NCI-H226 (cell line): Measurements from ENCODE around the gene KRTAP19-6.
A peak's percentile ranks its signal among the peaks of the same experiment; 100 is the strongest.
"Not testable (repeated sequence)": the region's sequence is repeated elsewhere in the genome, so short reads cannot be mapped to it uniquely, and the experiment has no call there.

Experiments used
- DNase-seq: peaks from one replicate; pipeline ENCODE4 v3.0.0-alpha.2; 2015

Gene KRTAP19-6

GRCh38 chr21:30541764-30542163, at the start of gene KRTAP19-6:
KRTAP19-6 (minus strand) TSS chr21:30541864; CDS start chr21:30541833, 31 bp downstream.
- no peak for DNase-seq

GRCh38 chr21:30590297-30590696, 48.6 kb upstream of the KRTAP19-6 start, which contains the start of gene KRTAP22-2:
KRTAP22-2 (minus strand) TSS chr21:30590397.
- no peak for DNase-seq

DNA sequence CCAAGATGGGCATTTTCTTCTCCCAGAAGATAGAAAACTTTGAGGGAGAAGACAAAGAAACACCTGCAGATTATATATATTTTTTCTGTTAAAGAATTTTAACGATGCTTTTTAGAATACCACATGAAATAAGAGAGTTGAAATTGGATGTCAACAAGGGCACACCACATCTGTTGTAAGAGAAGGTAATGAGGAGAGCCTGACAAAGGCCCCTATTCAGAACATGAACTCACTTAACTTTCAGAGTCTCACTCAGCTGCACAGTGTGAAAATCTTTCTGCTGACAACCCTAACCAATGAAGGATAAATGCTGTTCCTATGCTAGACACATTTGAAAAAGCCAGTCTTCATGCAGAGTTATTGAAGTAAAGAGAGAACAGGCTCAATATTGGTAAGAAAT, 41.2 kb upstream of the KRTAP19-6 start:
- no peak for DNase-seq

DNA sequence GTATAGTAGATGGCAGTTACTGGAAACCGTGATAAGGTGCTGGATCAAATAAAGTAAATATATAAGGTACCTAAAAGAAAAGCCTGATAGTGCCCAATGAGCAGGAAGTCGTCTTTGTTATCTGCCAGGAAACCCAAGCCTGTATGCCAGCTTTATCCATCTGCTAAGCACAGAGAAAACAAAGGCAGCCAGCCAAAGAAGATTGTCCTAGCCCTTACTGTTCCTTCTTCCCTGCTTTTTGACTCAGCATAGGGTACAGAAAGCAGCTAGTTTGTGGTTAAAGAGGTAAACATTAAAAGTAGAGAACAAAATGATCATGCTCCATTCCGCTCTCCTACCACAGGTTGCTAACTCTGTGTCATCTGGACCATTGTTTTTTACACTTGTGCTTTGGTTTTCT, 38.5 kb upstream of the KRTAP19-6 start:
- DNase-seq: no peak

DNA sequence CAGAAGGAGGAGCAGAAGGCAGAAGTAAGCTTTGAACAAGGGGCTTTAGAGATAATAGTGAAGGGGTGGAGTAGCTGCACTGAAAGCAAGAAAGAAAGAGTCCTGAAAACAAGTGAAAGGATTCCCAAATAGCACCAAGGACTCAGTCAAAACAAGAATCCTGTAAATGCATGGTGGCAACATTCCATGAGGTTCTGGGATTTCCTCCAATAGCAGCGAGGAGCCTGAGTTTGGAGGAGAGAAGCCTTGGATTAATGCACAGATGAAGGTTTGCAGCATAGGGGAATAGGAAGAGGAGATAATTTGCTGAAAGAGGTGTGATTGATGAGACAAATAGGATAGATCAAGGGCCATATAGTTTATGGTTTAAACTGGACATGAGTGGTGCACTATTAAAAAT, 37.7 kb upstream of the KRTAP19-6 start:
- DNase-seq: no peak

GRCh38 chr21:30577766-30578165, 36.1 kb upstream of the KRTAP19-6 start:
- DNase-seq: peak; percentile 71

GRCh38 chr21:30567617-30568016, 26.0 kb upstream of the KRTAP19-6 start:
- DNase-seq: no peak

- no peak for DNase-seq
Measured at GRCh38 chr21:30563630-30564029, 22.0 kb upstream of the KRTAP19-6 start.

DNA sequence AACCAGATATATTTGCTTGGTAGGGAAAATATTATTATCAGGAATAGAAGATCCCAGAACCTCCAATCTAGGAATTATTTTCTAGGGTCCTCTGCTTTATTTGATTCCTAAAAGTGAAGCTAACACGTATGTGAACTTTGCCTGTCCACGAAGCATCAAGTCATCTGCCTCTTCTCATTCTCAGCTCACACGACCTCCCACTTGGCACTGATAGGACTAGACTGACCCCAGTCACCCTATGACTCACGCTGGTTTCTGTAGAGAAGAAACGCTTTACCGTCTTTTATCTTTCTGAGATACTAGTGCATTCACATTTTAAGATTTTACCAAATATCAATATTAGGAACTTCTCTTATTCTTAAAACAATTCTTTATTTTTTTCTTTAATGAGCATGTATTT, 21.4 kb upstream of the KRTAP19-6 start:
- no peak for DNase-seq

- DNase-seq: no peak
Measured at GRCh38 chr21:30561957-30562356, 20.3 kb upstream of the KRTAP19-6 start.

DNA sequence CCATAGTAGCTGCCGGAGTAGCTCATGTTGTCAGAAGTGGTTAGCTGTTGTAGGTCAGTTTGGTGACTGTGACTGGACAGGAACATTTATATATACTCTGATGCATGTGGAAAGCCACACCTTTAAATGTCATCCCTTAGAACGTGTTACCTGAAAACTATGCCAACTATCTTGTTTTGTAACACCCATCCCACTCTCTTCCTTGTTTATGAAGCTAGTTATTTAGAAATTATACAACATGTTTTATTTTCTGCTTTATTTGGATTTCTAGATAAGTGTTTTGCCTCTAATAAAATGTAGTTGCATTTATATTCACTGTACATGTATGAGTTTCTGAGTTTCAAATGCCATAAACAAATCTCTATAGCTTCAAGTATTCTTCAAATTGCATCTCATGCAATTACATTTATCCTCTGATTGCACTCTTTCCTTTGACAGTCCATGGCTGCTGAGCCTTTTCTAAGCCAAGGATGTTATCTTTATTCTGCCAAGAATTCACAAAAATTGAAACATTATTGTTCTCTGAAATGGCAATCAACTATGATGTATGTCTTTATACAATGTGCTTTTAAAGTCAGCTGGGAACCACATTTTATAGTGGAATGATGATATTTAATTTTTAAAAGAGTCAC, 19.7 kb upstream of the KRTAP19-6 start, which contains the start of gene KRTAP19-7:
Gene KRTAP19-7, minus strand, starts transcription at position 51 of the 632 bp plus-strand sequence. Its CDS starts 25 bp downstream, at position 26.
- DNase-seq: no peak

DNA sequence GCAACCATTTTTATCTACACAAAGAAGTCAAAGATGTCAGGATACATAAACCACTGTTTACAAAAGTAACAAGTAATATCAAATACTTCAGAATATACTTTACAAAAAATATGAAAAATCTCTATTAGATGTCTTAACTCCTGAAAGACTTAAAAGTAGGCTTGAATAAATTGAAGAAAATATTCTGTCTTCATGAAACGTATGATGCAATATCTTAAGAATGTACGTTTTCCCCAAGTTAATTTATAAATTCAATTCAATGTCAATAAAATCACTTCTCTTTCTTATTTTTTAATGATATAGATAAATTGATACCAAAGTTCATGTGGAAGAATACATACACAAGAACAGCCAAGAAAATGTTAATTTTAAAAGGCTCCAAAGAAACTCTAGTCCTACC, 13.4 kb upstream of the KRTAP19-6 start:
- DNase-seq: no peak

DNA sequence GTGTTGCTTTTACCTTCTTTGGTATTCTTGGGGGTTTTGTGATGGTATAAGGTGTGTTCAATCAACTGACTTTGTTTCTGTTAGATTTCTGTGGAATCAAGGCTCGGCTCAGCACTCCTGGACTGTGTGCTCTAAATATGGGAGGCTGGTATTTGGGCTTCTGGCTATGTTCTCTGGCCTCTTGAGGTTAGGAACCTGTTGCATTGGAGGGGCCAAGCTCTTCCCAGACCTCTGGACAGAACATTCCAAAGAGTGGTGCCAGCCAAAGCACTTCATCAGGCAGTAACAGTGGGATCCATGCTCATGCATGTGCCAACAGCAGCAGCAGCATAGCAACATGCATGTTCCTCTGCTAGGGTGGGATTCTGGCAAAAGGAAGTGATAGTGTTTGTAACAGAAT, 11.1 kb upstream of the KRTAP19-6 start:
- no peak for DNase-seq

GRCh38 chr21:30518876-30519275, 22.8 kb downstream of the KRTAP19-6 start:
- DNase-seq: no peak

- no peak for DNase-seq
Measured at GRCh38 chr21:30515681-30516080, 26.0 kb downstream of the KRTAP19-6 start.

GRCh38 chr21:30505621-30506205, 36.0 kb downstream of the KRTAP19-6 start:
- not testable (repeated sequence) for DNase-seq

- no peak for DNase-seq
Measured at GRCh38 chr21:30502041-30502440, 39.6 kb downstream of the KRTAP19-6 start, which contains the start of gene KRTAP19-5. KRTAP19-5 (minus strand) TSS chr21:30502141; CDS start chr21:30502090, 51 bp downstream.

- no peak for DNase-seq
Measured at GRCh38 chr21:30497065-30497464, 44.6 kb downstream of the KRTAP19-6 start, which contains the start of gene KRTAP19-4. KRTAP19-4 (minus strand) TSS chr21:30497165; CDS start chr21:30497110, 55 bp downstream.

DNA sequence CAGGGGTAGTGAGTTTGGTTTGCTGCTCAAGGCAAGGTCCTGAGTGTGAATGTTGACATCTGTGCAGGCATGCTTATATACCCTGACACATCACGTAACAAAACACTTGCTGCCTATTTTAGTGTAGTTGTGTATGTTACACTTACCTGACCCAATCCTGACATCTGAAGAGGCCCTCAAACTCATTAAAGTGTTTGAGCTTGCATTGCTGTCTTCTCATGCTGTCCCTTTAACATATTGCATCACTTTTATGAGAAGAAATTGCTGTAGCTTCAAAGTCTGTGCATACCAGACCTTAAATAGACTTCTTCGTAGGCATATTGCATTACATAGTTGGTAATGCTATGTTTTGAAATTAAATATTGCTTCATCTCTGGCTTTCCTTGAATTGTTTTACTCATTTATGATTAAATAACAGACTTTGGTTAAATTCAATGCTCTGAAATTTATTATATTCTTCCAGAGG, 49.7 kb downstream of the KRTAP19-6 start, which contains the start of gene KRTAP19-3:
Gene KRTAP19-3, minus strand, starts transcription at position 51 of the 466 bp plus-strand sequence. CDS start 56 bp downstream, outside the sequence.
- DNase-seq: no peak
